Measurements from ENCODE around the gene BPIFB6. TPM values are rescaled to one million over a fixed set of nuclear protein-coding genes. Genes with fewer than 3 reads are reported as not detected.

BPIFB6 gene
- total RNA-seq, 1 experiment from 2014 or later = not detected

DNA sequence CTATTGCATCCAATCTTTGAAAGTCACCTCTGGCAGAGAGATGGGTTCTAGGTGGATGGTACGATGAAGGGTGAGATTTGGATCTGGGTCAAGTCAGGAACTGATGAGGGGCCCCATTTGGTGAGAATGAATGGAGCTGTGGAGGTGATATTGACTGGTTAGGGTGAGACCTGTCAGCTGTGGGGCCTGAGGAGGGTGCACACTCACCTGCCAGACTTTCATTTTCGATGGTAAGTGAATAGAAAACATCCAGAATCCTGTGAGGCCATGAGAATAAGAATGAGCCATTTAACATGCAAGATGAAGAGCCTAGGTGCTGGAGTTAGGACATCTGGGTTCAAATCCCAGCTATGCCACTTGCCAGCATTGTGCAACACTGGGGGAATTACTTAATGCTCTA lies 34.0 kb upstream of the BPIFB6 start:
- TF ChIP-seq EZH2 (IDR thresholded peaks at IDR 0.05; ENCODE audit: borderline replicate concordance, low read depth, low read length, poor library complexity, severe bottlenecking) (no peak), CTCF (conservative IDR thresholded peaks at IDR 0.05; ENCODE audit: low read depth, low read length) (no peak)
- intact Hi-C loops (cut with micrococcal nuclease; ENCODE audit: unreplicated experiment) = no loop called here
- no TSS peak for BruUV-seq (replicated peaks)
- no peak overlapping the region for H3K4me3 ChIP-seq (ENCODE audit: low read depth, low read length, poor library complexity, severe bottlenecking)
- CTCF ChIA-PET = no interaction called here
- H3K36me3 ChIP-seq (ENCODE audit: insufficient read depth, low read length, poor library complexity, severe bottlenecking) = no peaks in the 10 kb centered on the region
- POLR2A ChIA-PET (ENCODE audit: low non-redundant PET) = no interaction called here
- no peaks in the 10 kb centered on the region for H3K27me3 ChIP-seq (replicated peaks; ENCODE audit: insufficient read depth, low read depth, low read length, poor library complexity)
- no peak overlapping the region for H3K27ac ChIP-seq (ENCODE audit: low read depth, low read length, poor library complexity, severe bottlenecking)
- no peak for DNase-seq (ENCODE audit: low spot score)
- H3K9me3 ChIP-seq (ENCODE audit: low read depth, low read length, poor library complexity, severe bottlenecking) = no peaks in the 10 kb centered on the region
- H3K4me1 ChIP-seq (ENCODE audit: insufficient read depth, low read length, poor library complexity, severe bottlenecking) = no peaks in the 10 kb centered on the region

DNA sequence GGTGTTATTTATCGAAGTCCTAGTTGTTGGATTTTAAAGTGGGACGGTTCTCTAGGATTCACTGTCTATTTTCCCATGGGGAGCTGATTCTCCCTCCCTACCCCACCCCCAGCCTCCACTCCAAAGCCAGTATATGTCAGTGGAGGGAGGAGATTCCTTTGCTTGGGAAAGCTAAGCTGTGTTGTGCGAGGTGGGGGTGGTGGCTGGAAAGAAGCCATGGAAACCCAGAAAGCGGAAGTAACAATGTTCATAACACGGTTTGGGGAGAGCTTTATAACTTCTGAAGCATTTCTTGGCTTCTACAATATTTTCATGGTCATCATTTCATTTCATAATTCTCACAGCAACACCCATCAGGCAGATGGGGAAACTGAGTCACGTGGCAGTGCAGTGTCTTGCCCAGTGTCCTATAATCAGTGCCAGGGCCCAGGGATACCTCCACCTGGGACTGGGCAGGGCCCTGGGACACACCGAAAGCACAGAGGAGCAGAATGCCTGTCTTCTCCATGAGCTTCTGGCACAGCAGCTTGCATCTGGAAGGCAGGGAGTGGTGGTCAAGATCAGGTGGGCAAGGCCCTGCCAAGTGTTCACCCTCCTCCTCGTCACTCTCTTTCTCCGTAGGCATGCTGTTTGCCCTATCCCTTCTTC lies 31.7 kb upstream of the BPIFB6 start:
- DNase-seq (ENCODE audit: low spot score) = no peak

GRCh38 chr20:33000802-33001466 lies 30.5 kb upstream of the BPIFB6 start:
- no peaks in the 10 kb centered on the region for H3K36me3 ChIP-seq (ENCODE audit: insufficient read depth, low read length, poor library complexity, severe bottlenecking)
- BruUV-seq (replicated peaks) = no TSS peak
- intact Hi-C loops (cut with micrococcal nuclease; ENCODE audit: unreplicated experiment) = no loop called here
- no peaks in the 10 kb centered on the region for H3K9me3 ChIP-seq (ENCODE audit: low read depth, low read length, poor library complexity, severe bottlenecking)
- no peak overlapping the region for H3K4me3 ChIP-seq (ENCODE audit: low read depth, low read length, poor library complexity, severe bottlenecking)
- no peaks in the 10 kb centered on the region for H3K4me1 ChIP-seq (ENCODE audit: insufficient read depth, low read length, poor library complexity, severe bottlenecking)
- POLR2A ChIA-PET (ENCODE audit: low non-redundant PET) = no interaction called here
- TF ChIP-seq CTCF (conservative IDR thresholded peaks at IDR 0.05; ENCODE audit: low read depth, low read length) = no peak
- no peak for TF ChIP-seq EZH2 (IDR thresholded peaks at IDR 0.05; ENCODE audit: borderline replicate concordance, low read depth, low read length, poor library complexity, severe bottlenecking)
- no peaks in the 10 kb centered on the region for H3K27me3 ChIP-seq (replicated peaks; ENCODE audit: insufficient read depth, low read depth, low read length, poor library complexity)
- CTCF ChIA-PET = no interaction called here
- no peak overlapping the region for H3K27ac ChIP-seq (ENCODE audit: low read depth, low read length, poor library complexity, severe bottlenecking)
- DNase-seq (ENCODE audit: low spot score) = no peak

More for the DNA sequence above, 31.7 kb upstream of the BPIFB6 start:
- no peak for TF ChIP-seq CTCF (conservative IDR thresholded peaks at IDR 0.05; ENCODE audit: low read depth, low read length)
- no peak for TF ChIP-seq EZH2 (IDR thresholded peaks at IDR 0.05; ENCODE audit: borderline replicate concordance, low read depth, low read length, poor library complexity, severe bottlenecking)
- POLR2A ChIA-PET (ENCODE audit: low non-redundant PET) = no interaction called here
- H3K27ac ChIP-seq (ENCODE audit: low read depth, low read length, poor library complexity, severe bottlenecking) = no peak overlapping the region
- intact Hi-C loops (cut with micrococcal nuclease; ENCODE audit: unreplicated experiment) = no loop called here
- H3K4me1 ChIP-seq (ENCODE audit: insufficient read depth, low read length, poor library complexity, severe bottlenecking) = no peaks in the 10 kb centered on the region
- no peaks in the 10 kb centered on the region for H3K36me3 ChIP-seq (ENCODE audit: insufficient read depth, low read length, poor library complexity, severe bottlenecking)
- no peaks in the 10 kb centered on the region for H3K9me3 ChIP-seq (ENCODE audit: low read depth, low read length, poor library complexity, severe bottlenecking)
- no peak overlapping the region for H3K4me3 ChIP-seq (ENCODE audit: low read depth, low read length, poor library complexity, severe bottlenecking)
- BruUV-seq (replicated peaks) = no TSS peak
- CTCF ChIA-PET = no interaction called here
- no peaks in the 10 kb centered on the region for H3K27me3 ChIP-seq (replicated peaks; ENCODE audit: insufficient read depth, low read depth, low read length, poor library complexity)
